A549 (cell line): ENCODE data around the gene NOS1AP. TPM values are rescaled to one million over a fixed set of nuclear protein-coding genes. Genes with fewer than 3 reads are reported as not detected.

Source experiments
- ATAC-seq, 2 experiments: fragments of 200-7000 bp in 1 of 2; fragments of >200 bp in 1 of 2; cut with Nextera tagmentation in 1 of 2; cut with Tn5 transposase in 1 of 2; 3 replicates each; pipeline versions ENCODE4 v1.8.0 to v1.9.1; 2018 to 2020; ENCODE audit warnings: mild to moderate bottlenecking in 1 of 2, moderate library complexity in 1 of 2
- CTCF ChIA-PET: fragments of 300-600 bp; sonication (Branson Sonifier 250); formaldehyde crosslinking; extraction: SDS; loops from one replicate; lab custom pipeline; 2021; ENCODE audit warnings: antibody characterized with exemption, inconsistent platforms; lab: Yijun Ruan, JAX
- POLR2A ChIA-PET: fragments of 350-600 bp; formaldehyde crosslinking; extraction: SDS; loops from one replicate; lab custom pipeline; 2021; ENCODE audit warnings: antibody characterized with exemption, inconsistent platforms; lab: Yijun Ruan, JAX
- DNase-seq, 2 experiments: peaks; one replicate each; pipeline versions ENCODE4 v3.0.0 to v3.0.0-alpha.2; 2011 to 2016; ENCODE audit warnings: low read depth in 1 of 2, low spot score in 1 of 2
- FAIRE-seq: peaks from 2 replicates; lab custom pipeline; 2011; peaks lifted over from hg19 to GRCh38; lab: Jason Lieb, UNC
- H3K27ac ChIP-seq, 2 experiments: fragments of >200 bp; sonication (Bioruptor Twin); formaldehyde crosslinking; 3 replicates each; pipeline ENCODE4 v1.5.1; 2016 to 2017
- H3K4me1 ChIP-seq: fragments of >200 bp; sonication (Bioruptor Twin); formaldehyde crosslinking; 3 replicates; pipeline ENCODE4 v1.6.1; 2016
- H3K4me2 ChIP-seq: fragments of >200 bp; sonication (Bioruptor Twin); formaldehyde crosslinking; 3 replicates; pipeline ENCODE4 v1.6.1; 2016
- H3K4me3 ChIP-seq: fragments of >200 bp; sonication (Bioruptor Twin); formaldehyde crosslinking; 3 replicates; pipeline ENCODE4 v1.5.1; 2016
- H3K9me3 ChIP-seq: fragments of >200 bp; sonication (Bioruptor Twin); formaldehyde crosslinking; 3 replicates; pipeline ENCODE4 v1.6.1; 2016
- ATOH8 ChIP-seq: fragments of 250-450 bp; sonication (Bioruptor Pico); IDR thresholded peaks from 2 replicates; pipeline ENCODE4 v1.5.0; 2020; ENCODE audit warnings: low read depth, mild to moderate bottlenecking, moderate library complexity
- CBX8 ChIP-seq: fragments of 200-600 bp; sonication (generic); IDR thresholded peaks from 2 replicates; pipeline ENCODE4 v1.6.1; 2016
- CHD2 ChIP-seq: fragments of 150-350 bp; IDR thresholded peaks from 2 replicates; pipeline ENCODE4 v1.6.1; 2014; ENCODE audit warnings: low read length; ENCODE audit not compliant: partially characterized antibody
- E2F6 ChIP-seq: IDR thresholded peaks from 2 replicates; pipeline ENCODE4 v1.6.1; 2012; ENCODE audit warnings: low read depth, borderline replicate concordance
- EP300 ChIP-seq, 2 experiments: fragments of >200 bp; sonication (Bioruptor Twin); formaldehyde crosslinking; IDR thresholded peaks; 2 replicates in 1 of 2; 3 replicates in 1 of 2; pipeline ENCODE4 v1.6.1; 2016 to 2017
- HDAC2 ChIP-seq: fragments of 200-600 bp; sonication (generic); IDR thresholded peaks from 2 replicates; pipeline ENCODE4 v1.6.1; 2016
- HMGXB4 ChIP-seq: fragments of 250-450 bp; sonication (Bioruptor Pico); IDR thresholded peaks from 2 replicates; pipeline ENCODE4 v1.5.0; 2021; ENCODE audit warnings: mild to moderate bottlenecking, moderate library complexity, borderline replicate concordance
- HOXB5 ChIP-seq: fragments of 250-450 bp; sonication (Bioruptor Pico); IDR thresholded peaks from 2 replicates; pipeline ENCODE4 v1.5.0; 2020; ENCODE audit warnings: mild to moderate bottlenecking, moderate library complexity
- JUNB ChIP-seq: fragments of >200 bp; sonication (Bioruptor Twin); formaldehyde crosslinking; IDR thresholded peaks from 2 replicates; pipeline ENCODE4 v1.6.1; 2016
- MAX ChIP-seq: IDR thresholded peaks from 2 replicates; pipeline ENCODE4 v1.6.1; 2012
- MAZ ChIP-seq: fragments of 150-350 bp; IDR thresholded peaks from 2 replicates; pipeline ENCODE4 v1.6.1; 2014; ENCODE audit warnings: antibody characterized with exemption, low read depth, low read length, borderline replicate concordance
- PBX3 ChIP-seq: IDR thresholded peaks from 2 replicates; pipeline ENCODE4 v1.6.1; 2012
- POLR2A ChIP-seq: IDR thresholded peaks from 2 replicates; pipeline ENCODE4 v1.6.1; 2012; ENCODE audit warnings: mild to moderate bottlenecking, low read length
- POLR2AphosphoS2 ChIP-seq: conservative IDR thresholded peaks from 2 replicates; pipeline ENCODE4 v1.6.1; 2012; ENCODE audit warnings: low read length, improper control_type of control experiment, inconsistent platforms
- RFX5 ChIP-seq: fragments of 450-650 bp; IDR thresholded peaks from 2 replicates; pipeline ENCODE4 v1.7.1; 2014; ENCODE audit warnings: antibody characterized with exemption, mild to moderate bottlenecking, moderate library complexity
- RNF2 ChIP-seq: fragments of 200-600 bp; sonication (generic); IDR thresholded peaks from 2 replicates; pipeline ENCODE4 v1.6.1; 2016; ENCODE audit warnings: low read depth, mild to moderate bottlenecking, antibody characterized with exemption, moderate library complexity, borderline replicate concordance
- ZFP36 ChIP-seq: fragments of 450-650 bp; IDR thresholded peaks from 2 replicates; pipeline ENCODE4 v1.6.1; 2014; ENCODE audit warnings: borderline replicate concordance; ENCODE audit not compliant: partially characterized antibody
- WGBS: methylation state at CpG from one replicate; pipeline ENCODE4 v1.1.6; 2017; ENCODE audit errors: missing lambda C conversion rate; 5-methylcytosine and 5-hydroxymethylcytosine counted together
- polyA plus RNA-seq, 4 experiments: library from polyadenylated mRNA; depleted of rRNA in 3 of 4; stranded (reverse); fragments of >200 nt; fragmentation: RNase III in 1 of 4; extraction: RNeasy Plus Mini Kit Qiagen cat#74134 plus additional on column Dnase treatment in 1 of 4; gene quantifications; 2 replicates in 3 of 4; 3 replicates in 1 of 4; pipeline ENCODE4 v1.2.3, GENCODE V29; 2011 to 2017

The NOS1AP gene
- polyA plus RNA-seq, 2 of the 4 experiments (the other 2 are of a cell fraction) = 0.17 to 0.25 TPM

GRCh38 chr1:162021124-162021523 lies 48.4 kb upstream of the NOS1AP start (continued):
- TF ChIP-seq HOXB5 (no peak), CBX8 (no peak), ZFP36 (no peak), MAX (no peak)

- 91% methylated on average over 9 of the region's 9 CpGs for WGBS
- CTCF ChIA-PET = interaction anchor here (0.6 to 2.2 kb wide), 3 partner anchors 15 to 230 kb away, joined by 3 to 21 read pairs (median 3); no protein-coding TSS in a partner anchor
- TF ChIP-seq RNF2 (no peak), POLR2A (no peak), POLR2AphosphoS2 (no peak), CBX8 (no peak), PBX3 (no peak), ATOH8 (CRISPR knock-in tag) (no peak), HDAC2 (no peak), JUNB (no peak)
- TF ChIP-seq, all 56 proteins: peak for 0
These were observed 46.9 kb upstream of the NOS1AP start for GRCh38 chr1:162022626-162023025.

GRCh38 chr1:162023181-162023546 lies 46.3 kb upstream of the NOS1AP start:
- ChIA-PET CTCF (interaction anchor here (0.6 to 3.9 kb wide), 7 partner anchors 9 to 230 kb away, joined by 3 to 45 read pairs (median 5); no protein-coding TSS in a partner anchor), POLR2A (interaction anchor here (0.6 kb wide), 1 partner anchor 249 kb away, joined by 4 read pairs; no protein-coding TSS in a partner anchor)
- ATAC-seq (no peak; a peak in 3 of 6 replicates), DNase-seq (no peak), FAIRE-seq (no peak)
- peak overlapping the region; percentile 91 for H3K4me2 ChIP-seq
- H3K9me3 ChIP-seq = peaks cover 3% of the 10 kb centered on the region; the same call in 1 of the 3 replicates
- H3K27ac ChIP-seq = peak overlapping the region; percentile 53 to 80; a peak in 5 of 6 replicates
- WGBS = 72% methylated on average over 20 of the region's 20 CpGs
- H3K4me3 ChIP-seq = peak overlapping the region; percentile 68
- no peak for TF ChIP-seq EP300 (IDR thresholded peaks at IDR 0.05)
- no peak for TF ChIP-seq RFX5
- TF ChIP-seq MAZ = no peak
- TF ChIP-seq HMGXB4 (CRISPR knock-in tag) = no peak
- no peak for TF ChIP-seq CHD2
- no peak for TF ChIP-seq E2F6
- TF ChIP-seq, all 56 proteins: peak for 0
- H3K4me1 ChIP-seq = peaks cover 5% of the 10 kb centered on the region

More at GRCh38 chr1:162022626-162023025, 46.9 kb upstream of the NOS1AP start:
- Histone ChIP-seq H3K4me1 (peaks cover 5% of the 10 kb centered on the region), H3K9me3 (peaks cover 3% of the 10 kb centered on the region; the same call in 1 of the 3 replicates), H3K4me3 (no peak overlapping the region), H3K4me2 (no peak overlapping the region), H3K27ac (no peak overlapping the region)
- ATAC-seq = no peak
- FAIRE-seq = no peak
- POLR2A ChIA-PET = no interaction called here
- no peak for DNase-seq
